Measurements from ENCODE around the gene TBL1Y. TPM values are rescaled to one million over a fixed set of nuclear protein-coding genes. Genes with fewer than 3 reads are reported as not detected.

The TBL1Y gene
- not detected in 2 replicates for total RNA-seq

GRCh38 chrY:6910372-6911252, at the start of gene TBL1Y:
Gene TBL1Y (plus strand): TSS chrY:6910697. CDS start chrY:7025085, 114,388 bp downstream.

GRCh38 chrY:6911253-6911881, 870 bp downstream of the TBL1Y start, which contains the start of gene AMELY:
Gene AMELY (minus strand): TSS chrY:6911752. CDS start chrY:6872608, 39,144 bp downstream.

Other genes with a start within 250 kb of the TBL1Y start
- gene AMELY, start 1.1 kb downstream of the TBL1Y start, total RNA-seq, result not detected in 2 replicates